Gastrocnemius medialis (tissue), 4 donors: ENCODE results near the gene POLG.

Experiments
- POLR2A ChIP-seq, 2 donors: fragments of 450-650 bp; IDR thresholded peaks; one replicate each; pipeline ENCODE4 v1.6.1; 2017; ENCODE audit warnings: antibody characterized with exemption in 2 of 2, mild to moderate bottlenecking in 2 of 2, moderate library complexity in 2 of 2
- TF ChIP-seq, protein P1 (sequence below), 5 experiments: fragments of 450-650 bp in 3 of 5; fragments of 200-600 bp in 2 of 5; sonication (generic) in 2 of 5; IDR thresholded peaks in 4 of 5; conservative IDR thresholded peaks in 1 of 5; 1 replicate in 4 of 5; 2 replicates in 1 of 5; pipeline ENCODE4 v1.5.1; 2016 to 2019; ENCODE audit warnings: antibody characterized with exemption in 5 of 5, mild to moderate bottlenecking in 3 of 5, moderate library complexity in 3 of 5

GRCh38 chr15:89317186-89317720 is 17.4 kb downstream of the POLG start:
- TF ChIP-seq, protein P1, sequence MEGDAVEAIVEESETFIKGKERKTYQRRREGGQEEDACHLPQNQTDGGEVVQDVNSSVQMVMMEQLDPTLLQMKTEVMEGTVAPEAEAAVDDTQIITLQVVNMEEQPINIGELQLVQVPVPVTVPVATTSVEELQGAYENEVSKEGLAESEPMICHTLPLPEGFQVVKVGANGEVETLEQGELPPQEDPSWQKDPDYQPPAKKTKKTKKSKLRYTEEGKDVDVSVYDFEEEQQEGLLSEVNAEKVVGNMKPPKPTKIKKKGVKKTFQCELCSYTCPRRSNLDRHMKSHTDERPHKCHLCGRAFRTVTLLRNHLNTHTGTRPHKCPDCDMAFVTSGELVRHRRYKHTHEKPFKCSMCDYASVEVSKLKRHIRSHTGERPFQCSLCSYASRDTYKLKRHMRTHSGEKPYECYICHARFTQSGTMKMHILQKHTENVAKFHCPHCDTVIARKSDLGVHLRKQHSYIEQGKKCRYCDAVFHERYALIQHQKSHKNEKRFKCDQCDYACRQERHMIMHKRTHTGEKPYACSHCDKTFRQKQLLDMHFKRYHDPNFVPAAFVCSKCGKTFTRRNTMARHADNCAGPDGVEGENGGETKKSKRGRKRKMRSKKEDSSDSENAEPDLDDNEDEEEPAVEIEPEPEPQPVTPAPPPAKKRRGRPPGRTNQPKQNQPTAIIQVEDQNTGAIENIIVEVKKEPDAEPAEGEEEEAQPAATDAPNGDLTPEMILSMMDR (IDR thresholded peaks at IDR 0.05 in 4 of 5, conservative IDR thresholded peaks at IDR 0.05 in 1 of 5), result no peak
- no peak for TF ChIP-seq POLR2A (IDR thresholded peaks at IDR 0.05)
